Measurements from ENCODE around the gene DNAJC5.

Gene DNAJC5

DNA sequence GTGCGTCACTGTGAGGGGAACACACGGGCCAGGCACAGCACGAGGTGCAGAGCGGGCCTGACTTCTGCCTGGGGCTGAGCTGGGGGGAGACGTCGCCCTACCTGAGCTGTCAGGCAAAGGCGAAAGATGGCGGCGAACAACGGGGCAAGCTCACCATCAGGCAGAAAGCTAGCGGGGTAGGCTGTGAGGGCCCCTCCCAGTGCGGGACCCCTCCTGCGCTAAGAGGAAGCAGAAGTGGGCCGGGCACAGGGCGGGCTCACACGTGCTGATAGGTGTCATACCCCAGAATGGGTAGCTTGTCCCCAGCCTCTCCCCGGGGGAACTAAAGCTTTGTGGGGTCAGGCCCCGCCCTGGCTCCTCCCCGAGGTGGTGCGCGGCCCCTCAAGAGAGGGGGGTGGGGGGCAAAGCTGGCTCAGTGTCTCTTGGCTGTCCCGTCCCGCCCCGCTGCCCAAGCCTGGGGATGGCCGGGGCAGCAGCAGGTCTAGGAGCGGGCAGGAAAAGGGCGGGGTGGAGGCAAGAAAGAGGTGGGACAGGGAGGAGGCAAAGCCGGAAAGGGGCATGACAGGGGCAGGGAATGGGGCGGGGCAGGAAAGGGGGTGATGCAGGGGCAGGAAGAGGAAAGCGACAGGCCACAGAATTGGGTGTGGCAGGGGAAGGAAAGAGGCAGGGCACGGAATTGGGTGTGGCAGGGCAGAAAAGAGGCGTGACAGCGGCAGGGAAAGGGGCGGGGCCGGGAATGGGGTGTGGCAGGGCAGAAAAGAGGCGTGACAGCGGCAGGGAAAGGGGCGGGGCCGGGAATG, 46.6 kb downstream of the DNAJC5 start:
- H3K4me3 ChIP-seq (ENCODE audit: low read depth, low read length): no peak overlapping the region
- DNase-seq (ENCODE audit: low read depth): no peak
- in situ Hi-C loops (cut with HindIII; ENCODE audit: low sequenced_read_pairs): no loop called here
- TF ChIP-seq, protein P1, sequence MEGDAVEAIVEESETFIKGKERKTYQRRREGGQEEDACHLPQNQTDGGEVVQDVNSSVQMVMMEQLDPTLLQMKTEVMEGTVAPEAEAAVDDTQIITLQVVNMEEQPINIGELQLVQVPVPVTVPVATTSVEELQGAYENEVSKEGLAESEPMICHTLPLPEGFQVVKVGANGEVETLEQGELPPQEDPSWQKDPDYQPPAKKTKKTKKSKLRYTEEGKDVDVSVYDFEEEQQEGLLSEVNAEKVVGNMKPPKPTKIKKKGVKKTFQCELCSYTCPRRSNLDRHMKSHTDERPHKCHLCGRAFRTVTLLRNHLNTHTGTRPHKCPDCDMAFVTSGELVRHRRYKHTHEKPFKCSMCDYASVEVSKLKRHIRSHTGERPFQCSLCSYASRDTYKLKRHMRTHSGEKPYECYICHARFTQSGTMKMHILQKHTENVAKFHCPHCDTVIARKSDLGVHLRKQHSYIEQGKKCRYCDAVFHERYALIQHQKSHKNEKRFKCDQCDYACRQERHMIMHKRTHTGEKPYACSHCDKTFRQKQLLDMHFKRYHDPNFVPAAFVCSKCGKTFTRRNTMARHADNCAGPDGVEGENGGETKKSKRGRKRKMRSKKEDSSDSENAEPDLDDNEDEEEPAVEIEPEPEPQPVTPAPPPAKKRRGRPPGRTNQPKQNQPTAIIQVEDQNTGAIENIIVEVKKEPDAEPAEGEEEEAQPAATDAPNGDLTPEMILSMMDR (IDR thresholded peaks at IDR 0.05; ENCODE audit: low read depth, low read length, missing control alignments): no peak

DNA sequence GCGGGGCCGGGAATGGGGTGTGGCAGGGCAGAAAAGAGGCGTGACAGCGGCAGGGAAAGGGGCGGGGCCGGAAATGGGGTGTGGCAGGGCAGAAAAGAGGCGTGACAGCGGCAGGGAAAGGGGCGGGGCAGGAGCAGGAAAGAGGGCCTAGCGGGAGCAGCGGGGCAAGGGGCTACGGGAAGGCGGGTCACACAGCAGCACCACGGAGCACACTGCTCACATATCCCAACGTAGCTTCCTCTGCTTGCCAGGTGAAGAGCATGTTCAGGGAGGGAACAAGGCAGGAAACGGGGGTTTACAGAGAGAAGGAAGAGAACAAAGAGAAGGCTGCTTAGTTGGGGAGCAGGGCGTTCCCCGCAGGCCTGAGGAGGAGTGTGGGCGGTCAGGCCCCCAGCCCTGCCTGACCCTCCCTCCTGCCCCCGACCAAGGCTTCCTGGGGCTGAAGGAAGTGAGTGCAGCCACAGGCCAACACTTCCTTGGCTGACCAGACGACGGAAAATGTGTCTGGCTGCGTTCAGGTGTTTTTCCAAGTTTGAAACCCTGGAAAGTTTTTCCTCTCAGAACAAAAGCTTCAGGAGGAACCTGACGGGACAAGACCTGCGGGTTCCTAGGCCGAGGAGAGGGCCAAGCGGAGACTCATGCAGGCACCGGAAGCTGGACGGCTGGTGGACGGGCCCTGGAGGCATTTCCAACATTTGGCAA, 47.5 kb downstream of the DNAJC5 start:
- DNase-seq (ENCODE audit: low read depth): no peak
- H3K4me3 ChIP-seq (ENCODE audit: low read depth, low read length): no peak overlapping the region
- in situ Hi-C loops (cut with HindIII; ENCODE audit: low sequenced_read_pairs): no loop called here
- TF ChIP-seq, protein P1 (IDR thresholded peaks at IDR 0.05; ENCODE audit: low read depth, low read length, missing control alignments): no peak

DNA sequence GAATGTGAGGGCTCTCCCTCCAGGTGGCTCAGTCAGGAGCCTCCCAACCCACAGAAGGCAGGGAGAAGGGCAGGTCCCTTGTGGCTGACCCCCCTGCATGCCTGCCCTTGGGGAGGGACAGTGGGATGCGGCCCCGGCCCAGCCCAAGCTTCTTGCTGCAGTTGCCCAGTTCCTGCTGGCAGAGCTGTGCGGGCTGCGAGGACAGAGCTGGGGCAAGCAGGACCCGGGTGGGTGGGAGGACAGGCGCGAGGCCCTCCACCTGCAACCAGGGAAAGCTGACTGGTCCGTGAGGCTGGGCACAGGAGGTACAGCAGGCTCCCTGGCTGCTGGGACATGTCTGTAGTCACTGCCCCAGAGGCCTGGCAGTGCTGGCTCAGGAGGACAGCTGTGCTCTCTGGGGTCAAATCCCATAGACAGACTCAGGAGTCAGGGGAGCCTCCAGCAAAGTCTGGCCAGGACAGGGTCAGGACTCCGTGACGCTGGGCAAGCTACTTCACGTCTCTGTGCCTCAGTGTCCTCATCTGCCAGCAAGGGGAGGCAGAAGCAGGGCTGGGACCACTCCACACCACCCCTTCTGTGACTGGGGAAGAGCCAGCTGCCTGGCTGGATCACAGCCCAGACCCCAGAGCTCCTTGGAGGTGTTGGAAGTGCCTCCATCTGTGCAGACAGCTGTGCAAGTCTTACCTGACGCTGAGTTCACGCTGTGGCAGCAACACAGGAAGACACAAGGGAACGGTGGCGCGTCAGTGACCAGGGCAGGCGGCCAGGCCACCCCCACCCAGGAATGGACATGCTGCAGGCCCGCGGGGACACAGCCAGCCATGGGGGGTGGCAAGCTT, 48.3 kb downstream of the DNAJC5 start:
- in situ Hi-C loops (cut with HindIII; ENCODE audit: low sequenced_read_pairs): no loop called here
- TF ChIP-seq, protein P1 (IDR thresholded peaks at IDR 0.05; ENCODE audit: low read depth, low read length, missing control alignments): no peak
- no peak for DNase-seq (ENCODE audit: low read depth)
- no peak overlapping the region for H3K4me3 ChIP-seq (ENCODE audit: low read depth, low read length)

DNA sequence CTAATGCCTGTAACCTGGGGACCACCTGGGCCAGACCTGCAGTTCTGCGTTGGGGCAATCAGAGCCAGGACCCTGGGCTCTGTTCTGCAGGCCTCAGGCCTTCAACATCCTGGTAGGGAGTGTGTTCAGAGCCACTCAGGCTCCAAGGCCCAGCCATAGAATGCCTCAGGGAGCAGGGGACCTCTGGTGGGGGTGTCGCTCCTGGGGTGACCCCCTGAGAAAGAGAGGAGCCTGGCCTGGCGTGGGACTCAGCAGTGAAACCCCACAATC, 48.8 kb downstream of the DNAJC5 start:
- TF ChIP-seq, protein P1 (IDR thresholded peaks at IDR 0.05; ENCODE audit: low read depth, low read length, missing control alignments): no peak
- no peak for DNase-seq (ENCODE audit: low read depth)
- in situ Hi-C loops (cut with HindIII; ENCODE audit: low sequenced_read_pairs): no loop called here
- no peak overlapping the region for H3K4me3 ChIP-seq (ENCODE audit: low read depth, low read length)

DNA sequence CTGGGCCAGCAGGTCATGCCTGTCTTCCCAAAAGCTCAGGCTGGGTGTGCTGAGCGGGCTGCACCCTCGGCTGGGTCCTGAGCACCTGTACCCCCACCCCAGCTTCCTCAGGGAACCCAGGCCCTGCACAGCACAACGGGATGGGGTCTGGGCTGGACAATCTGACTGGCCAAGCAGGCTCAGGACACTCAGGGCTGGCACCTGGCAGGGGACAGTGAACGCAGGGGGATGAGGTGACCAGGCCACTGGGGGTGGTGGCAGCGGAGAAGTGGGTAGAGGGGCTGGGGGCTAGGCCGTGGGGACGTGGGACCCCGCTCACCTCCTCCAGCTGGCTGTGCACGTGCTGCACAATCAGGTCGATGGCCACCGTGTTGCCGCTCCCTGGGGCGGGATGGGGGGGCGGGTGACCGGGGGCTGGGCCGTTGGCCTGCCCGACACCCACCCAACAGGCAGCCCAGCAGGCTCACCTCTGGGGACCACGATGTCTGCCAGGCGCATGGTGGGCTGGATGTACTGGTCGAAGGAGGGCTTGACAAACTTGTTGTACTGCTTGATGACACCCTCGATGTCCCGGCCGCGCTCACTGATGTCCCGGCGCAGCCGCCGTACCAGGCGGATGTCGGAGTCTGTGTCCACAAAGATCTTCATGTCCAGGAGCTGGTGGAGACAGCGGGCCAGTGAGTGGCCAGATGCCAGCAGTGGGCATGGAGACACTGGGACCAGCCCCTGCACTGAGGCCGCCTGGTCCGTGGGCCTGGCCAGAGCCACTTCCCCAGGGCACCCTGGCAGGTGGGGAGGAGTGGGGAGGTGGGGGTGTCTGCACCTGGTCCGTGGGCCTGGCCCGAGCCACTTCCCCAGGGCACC, 49.4 kb downstream of the DNAJC5 start:
- no peak overlapping the region for H3K4me3 ChIP-seq (ENCODE audit: low read depth, low read length)
- in situ Hi-C loops (cut with HindIII; ENCODE audit: low sequenced_read_pairs): no loop called here
- DNase-seq (ENCODE audit: low read depth): no peak
- TF ChIP-seq, protein P1 (IDR thresholded peaks at IDR 0.05; ENCODE audit: low read depth, low read length, missing control alignments): no peak
